ENCODE measurements around the gene KRT38.
"Not testable (repeated sequence)": the region's sequence is repeated elsewhere in the genome, so short reads cannot be mapped to it uniquely, and the experiment has no call there.

Gene KRT38

DNA sequence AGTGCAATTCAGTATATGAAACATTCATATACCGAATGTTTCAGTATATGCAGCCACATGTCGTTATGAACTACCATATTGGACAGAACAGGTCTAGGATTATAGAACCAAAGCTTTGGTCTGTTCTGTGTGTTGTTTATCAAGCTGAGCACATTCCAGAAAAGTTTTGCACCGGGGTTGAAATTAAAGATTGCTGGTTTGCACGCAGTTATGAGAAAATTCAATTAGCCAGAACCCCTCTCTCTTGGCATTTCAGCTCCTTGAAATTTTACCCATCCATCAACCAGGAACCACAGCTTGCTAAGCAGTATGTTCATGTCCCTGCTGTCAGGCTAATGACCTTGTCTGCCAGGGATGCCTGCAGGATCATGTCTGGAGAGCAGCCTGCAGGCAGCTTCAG lies 16.9 kb upstream of the KRT38 start:
- no peak for DNase-seq

- DNase-seq, result no peak
These were observed 15.4 kb upstream of the KRT38 start for GRCh38 chr17:41456204-41456603.

- DNase-seq, result no peak
These were observed 14.5 kb upstream of the KRT38 start for GRCh38 chr17:41455236-41455635.

DNA sequence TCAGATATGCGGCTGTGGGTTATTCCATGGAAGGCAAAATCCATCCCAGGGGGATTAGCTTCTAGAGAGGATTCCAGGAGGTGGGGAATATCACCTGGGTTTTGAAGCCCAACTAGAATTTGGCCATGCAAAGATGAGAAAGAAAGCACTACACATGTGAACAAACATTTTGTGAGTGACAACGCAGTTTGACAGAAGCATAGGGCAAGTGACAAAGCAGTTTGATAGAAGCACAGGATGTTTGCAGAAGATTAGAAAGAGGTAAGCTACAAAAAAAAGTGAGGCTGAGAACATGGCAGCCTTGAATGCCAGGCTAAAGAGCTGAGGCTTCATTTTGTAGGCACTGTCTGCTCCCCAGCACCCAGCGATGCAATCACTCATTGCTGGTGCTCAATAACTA lies 12.3 kb upstream of the KRT38 start:
- DNase-seq, result no peak

DNA sequence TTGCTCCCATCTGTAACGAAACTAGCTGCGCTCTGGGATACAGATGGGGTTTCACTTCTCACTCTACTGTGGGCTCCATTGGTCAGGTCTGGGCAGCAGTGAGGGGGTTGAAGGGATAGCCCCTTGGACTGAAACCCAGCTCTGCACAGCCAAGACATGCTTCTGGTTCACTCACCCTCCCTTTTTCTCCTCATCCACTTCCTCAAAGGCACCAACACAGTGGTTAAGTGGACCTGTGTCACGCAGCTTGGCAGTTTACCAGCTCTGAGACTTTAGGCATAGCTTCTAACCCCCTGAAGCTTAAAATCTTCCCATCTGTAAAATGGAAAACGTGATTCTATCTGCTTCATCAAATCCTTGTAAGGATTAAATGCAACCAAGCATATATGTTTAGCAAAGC lies 11.5 kb upstream of the KRT38 start:
- DNase-seq, result no peak

- no peak for DNase-seq
These were observed 10.5 kb upstream of the KRT38 start for GRCh38 chr17:41451154-41451728.

DNA sequence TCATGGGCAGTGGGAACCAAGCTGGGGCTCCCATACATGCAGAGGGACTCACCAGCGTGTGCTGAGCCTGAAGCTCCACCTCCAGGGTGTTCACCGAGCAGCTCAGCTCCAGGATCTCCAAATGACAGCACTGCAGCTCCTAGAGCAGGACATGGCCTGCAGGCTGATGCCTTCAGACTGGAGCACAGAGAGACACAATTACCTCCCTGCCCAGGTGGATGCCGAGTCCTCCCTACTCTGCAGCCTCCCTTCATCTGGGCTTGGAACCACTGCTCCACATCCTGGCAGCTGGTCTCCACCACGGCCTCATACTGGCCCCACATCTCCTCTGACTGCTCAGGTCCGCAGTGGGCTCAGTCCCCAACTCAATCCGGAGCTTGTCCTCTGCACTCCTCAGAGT lies 8.2 kb upstream of the KRT38 start:
- DNase-seq, result no peak

DNA sequence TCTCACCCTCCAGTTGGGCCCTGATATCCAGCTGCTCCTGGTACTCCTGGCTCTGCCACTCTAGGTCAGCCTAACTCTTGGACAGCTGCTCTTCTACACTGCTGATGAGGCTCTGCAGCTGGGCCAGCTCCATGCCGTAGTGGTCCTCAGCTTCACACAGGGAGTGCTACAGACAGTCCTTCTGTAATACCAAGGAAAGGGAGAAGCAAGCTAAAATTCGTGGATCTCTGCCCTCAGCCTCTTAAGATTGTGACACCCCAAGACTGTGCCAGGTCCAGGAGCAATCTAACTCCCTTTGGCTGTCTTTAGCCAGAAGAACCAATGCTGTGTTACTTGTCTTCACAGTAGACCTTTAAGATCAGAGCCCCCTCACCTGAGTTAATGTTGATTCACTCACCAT lies 7.7 kb upstream of the KRT38 start:
- DNase-seq, result no peak

DNA sequence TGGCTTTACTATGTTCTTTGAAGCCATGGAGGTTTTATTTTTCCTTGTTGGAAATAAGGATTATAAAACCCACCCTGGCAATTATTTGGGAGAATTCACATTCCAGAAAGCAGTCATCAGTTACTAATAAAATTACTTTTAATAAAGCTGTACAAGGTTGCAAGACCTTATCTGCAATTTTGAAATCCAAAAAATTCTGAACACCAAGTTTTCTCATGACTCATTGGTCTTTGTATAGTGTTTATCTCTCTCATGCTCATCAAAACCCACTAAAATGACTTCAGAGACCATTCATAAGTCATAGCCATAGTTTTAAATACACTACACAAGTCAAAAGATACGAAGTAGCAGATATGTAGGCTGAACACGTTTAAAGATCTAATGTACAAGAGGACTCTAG lies 6.0 kb upstream of the KRT38 start:
- DNase-seq, result no peak

- no peak for DNase-seq
These were observed 3.9 kb upstream of the KRT38 start for GRCh38 chr17:41444640-41445039.

DNA sequence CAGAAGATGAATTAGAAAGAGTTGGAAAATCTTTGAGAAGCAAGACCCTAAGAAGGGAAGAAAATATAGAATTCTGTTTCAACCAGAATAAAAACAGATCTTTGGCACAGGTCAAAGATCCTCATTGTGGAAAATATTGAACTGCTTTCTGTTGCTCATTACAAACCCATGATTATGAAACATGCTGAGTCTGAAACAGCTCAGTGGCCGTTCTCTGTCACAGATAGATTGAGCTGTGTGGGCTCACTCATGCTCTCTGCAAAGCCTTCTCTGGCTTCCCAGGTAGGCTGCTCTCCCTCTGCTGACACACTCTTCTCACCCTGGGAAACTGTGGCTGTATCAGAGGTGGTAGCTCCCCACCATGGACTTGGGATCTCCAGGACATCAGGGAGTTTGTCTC lies 3.4 kb upstream of the KRT38 start:
- no peak for DNase-seq

GRCh38 chr17:41442739-41443138 lies 2.0 kb upstream of the KRT38 start:
- no peak for DNase-seq

GRCh38 chr17:41439375-41439774 lies 1.4 kb downstream of the KRT38 start:
- no peak for DNase-seq

- DNase-seq, result no peak
These were observed 3.0 kb downstream of the KRT38 start for GRCh38 chr17:41437769-41438168.

DNA sequence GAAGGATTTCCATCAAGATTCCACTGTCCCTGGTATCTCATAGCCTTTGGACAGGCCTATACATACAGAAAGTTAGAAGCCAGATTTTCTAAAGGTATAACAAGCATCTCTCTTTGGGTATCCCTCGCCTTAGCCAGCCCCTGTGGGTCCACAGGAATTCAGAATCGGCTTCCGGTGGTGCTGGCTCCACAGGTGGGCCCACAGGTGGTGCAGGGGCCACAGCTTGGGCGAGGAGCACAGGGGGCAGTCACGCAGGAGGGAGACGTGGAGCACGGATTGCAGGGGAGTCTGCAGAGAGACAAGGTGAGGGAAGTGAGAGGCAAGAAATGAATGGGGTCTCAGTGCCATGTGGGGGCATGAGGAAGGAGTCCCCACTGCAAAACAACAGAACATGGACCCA lies 3.5 kb downstream of the KRT38 start:
- DNase-seq, result no peak

DNA sequence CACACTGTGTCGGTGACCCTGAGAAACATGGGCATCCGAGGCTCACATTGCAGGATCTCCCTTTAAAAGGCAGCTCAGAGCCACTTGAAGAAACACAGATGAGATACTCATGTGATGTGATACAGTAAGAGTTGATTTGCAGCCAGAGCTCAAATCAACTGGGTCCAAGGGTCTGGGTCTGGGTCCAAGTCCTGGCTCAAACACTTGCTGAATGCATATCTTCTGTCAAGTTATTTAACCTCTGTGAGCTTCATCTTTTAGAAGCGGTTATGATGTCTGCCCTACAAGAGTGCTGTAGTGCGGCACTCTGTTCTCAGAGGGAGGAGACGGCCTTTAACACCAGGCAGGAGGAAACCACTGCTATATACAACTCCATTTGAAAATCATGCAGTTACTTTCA lies 6.4 kb downstream of the KRT38 start:
- DNase-seq, result no peak

- no peak for DNase-seq
These were observed 6.8 kb downstream of the KRT38 start for GRCh38 chr17:41434005-41434404.

DNA sequence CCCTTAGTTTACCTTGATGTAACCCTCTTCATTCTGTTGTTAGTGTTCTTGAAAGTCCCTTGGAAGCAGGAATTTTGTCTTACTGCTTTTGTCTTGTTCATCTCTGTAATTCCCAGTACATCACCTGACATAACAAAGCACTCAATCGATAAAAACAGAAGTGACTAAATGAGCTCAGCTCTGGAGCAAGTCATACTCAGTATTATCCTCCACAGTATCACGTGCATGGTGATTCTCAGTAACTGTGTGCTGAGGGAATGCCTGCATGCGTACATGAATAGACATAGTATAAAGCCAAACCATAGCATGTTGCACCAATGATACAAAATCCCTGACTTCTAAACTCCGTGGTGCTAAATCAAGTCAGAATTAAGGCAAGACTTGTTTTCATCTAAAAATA lies 7.2 kb downstream of the KRT38 start:
- DNase-seq, result no peak

GRCh38 chr17:41430376-41430775 lies 10.4 kb downstream of the KRT38 start:
- not testable (repeated sequence) for DNase-seq

DNA sequence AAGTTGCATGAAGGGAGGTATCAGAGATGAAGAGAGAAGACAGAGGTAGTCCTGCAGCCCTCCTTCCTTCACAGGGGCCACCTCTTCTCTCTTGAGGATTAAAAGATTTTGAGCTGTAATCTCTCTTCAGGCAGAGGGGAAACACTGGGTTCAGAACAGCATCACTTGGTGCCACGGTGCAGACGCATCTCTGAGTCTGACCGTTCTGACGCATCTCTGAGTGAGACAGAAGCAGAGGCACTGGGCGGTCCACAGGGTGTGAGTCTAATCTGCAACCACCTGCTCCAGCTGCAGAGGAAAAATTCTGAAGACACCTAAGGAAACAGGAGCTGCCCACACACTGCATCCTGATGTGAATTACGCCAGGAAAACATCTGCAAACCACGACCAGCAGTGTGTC lies 11.1 kb downstream of the KRT38 start:
- DNase-seq, result no peak

DNA sequence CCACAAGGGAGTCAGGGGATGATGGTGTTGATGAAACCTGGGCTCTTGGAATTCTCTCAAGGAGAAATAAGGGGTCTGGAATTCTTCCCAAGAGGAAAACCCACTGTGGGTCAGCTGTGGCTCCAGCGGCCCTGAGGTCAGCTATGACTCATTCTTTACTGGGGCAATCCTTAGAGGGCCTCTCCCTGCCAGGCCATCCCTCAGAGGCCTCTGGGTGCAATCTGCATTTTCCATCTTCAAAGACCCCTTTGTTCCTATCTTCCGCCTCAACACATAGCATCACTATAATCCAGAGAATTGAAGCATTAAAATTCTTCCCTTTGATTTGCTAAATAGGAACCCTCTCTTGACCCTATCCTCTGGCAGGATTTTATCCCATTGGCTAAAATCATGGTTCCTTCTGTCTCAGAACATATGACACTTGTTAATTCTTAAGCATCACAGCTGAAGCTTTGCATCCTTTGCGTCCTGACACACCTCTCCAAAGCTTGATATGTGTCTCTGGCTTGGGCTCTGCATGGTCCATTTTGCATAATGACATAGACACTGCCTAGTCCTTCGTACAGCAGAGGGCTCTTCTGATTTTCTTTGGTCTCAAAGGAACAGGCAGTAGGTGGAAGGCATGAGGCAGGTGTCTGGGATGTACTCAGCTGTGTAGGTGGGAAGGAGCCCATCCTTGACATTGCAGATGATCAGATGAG lies 12.0 kb downstream of the KRT38 start:
- no peak for DNase-seq

DNA sequence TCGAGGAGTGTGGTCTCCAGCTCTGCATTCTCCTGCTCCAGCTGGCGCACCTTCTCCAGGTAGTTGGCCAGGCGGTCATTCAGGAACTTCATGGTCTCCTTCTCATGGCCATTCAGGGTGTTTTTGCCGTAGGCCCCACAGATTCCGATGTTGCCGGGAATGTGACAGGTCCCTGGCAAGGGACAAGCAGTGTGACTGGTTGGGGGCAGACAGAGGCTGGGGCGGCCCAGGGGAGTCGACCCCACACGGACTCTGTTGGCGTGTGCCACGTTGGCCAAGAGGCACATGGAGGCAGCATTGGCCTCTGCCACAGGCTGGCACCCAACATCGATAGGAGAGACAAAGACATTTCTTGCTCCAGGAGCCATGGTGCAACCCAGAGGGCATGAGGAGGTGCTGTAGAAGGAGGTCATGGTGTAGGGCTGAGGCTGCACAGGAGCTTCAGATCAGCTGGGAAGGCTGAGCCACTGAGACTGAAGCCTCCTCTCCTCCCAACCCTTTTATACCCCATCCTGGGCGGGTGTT lies 16.6 kb downstream of the KRT38 start, which contains the start of gene KRT37:
TSS of gene KRT37 (minus strand) at position 475 of the 525 bp plus-strand sequence. CDS start at position 413, 62 bp downstream.
- DNase-seq, result no peak

DNA sequence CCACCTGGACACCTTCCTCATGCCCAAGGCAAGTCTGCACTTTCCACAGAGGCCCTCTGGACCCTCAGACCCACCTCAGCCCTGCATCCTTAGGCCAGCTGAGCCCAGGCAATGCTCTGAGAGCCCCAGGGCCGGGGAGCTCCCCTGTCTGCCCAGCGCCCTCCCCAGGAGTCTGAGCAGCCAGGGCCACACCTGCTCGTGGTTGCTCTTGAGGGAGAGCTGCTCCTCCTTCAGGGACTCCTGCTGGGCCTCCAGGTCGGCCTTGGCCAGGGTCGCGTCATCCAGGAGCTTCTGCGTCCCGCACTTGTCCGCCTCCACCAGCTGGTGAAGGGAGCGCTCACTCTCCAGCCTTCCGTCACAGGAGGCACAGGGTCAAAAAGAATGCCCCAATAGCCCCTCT lies 18.2 kb downstream of the KRT38 start:
- not testable (repeated sequence) for DNase-seq

GRCh38 chr17:41421617-41422016 lies 19.2 kb downstream of the KRT38 start:
- DNase-seq, result no peak

DNA sequence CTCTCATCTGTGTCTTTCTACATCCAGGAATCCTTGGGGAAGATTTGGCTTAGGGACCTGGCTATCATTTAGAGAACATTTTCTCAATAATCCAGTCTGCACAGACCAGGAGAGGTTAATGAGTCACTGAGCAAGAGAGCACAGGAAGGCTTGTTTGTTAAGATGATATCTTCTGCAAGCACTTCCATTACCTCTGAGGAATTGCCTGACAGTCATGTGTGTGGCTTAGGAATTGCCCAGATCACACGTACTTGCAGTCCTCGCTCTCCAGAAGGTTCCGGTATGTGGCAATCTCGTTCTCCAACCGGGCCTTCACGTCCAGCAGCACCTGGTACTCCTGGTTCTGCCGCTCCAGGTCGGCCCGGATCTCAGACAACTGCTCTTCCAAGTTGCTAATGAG lies 19.7 kb downstream of the KRT38 start:
- no peak for DNase-seq
